GM12892 (cell line): Measurements from ENCODE around the gene MRPL10.

Experiments used
- DNase-seq: peaks from one replicate; pipeline ENCODE4 v3.0.0; 2011; ENCODE audit not compliant: insufficient read length
- FAIRE-seq: peaks from 2 replicates; lab custom pipeline; 2011; peaks lifted over from hg19 to GRCh38; lab: Jason Lieb, UNC
- POLR2A ChIP-seq: IDR thresholded peaks from 2 replicates; pipeline ENCODE4 v1.6.1; 2011; ENCODE audit warnings: low read depth, low read length, control low read depth
- POLR2AphosphoS5 ChIP-seq: IDR thresholded peaks from 2 replicates; pipeline ENCODE4 v1.6.1; 2011; ENCODE audit warnings: low read depth, low read length, control low read depth
- TAF1 ChIP-seq: IDR thresholded peaks from 2 replicates; pipeline ENCODE4 v1.6.1; 2011; ENCODE audit warnings: low read depth, mild to moderate bottlenecking, control low read depth, low read length, borderline replicate concordance

The MRPL10 gene

GRCh38 chr17:47872019-47872650 lies 40.8 kb upstream of the MRPL10 start:
- DNase-seq (no peak), FAIRE-seq (no peak)
- TF ChIP-seq POLR2A (no peak), POLR2AphosphoS5 (no peak), TAF1 (no peak)

DNA sequence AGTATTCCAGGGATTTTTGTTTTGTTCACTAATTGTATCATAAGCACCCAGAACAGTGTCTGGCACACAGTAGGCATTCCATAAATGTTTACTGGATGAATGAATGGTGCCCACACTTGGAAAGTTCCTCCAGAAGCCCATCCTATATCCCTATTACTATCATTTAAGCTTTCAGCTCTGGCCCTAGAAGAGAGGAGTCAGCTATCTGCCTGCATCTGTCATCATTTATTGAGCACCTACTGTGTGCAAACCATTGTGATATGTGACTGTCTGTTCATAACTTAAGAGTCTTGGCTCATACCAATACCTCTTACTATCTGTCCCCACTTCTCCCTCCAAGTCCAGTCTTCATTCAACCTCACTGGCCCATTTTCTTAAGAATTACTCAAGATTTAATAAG lies 39.7 kb upstream of the MRPL10 start:
- TF ChIP-seq POLR2AphosphoS5, result no peak
- TF ChIP-seq POLR2A, result no peak
- TF ChIP-seq TAF1, result no peak
- no peak for FAIRE-seq
- DNase-seq, result no peak

GRCh38 chr17:47870056-47870455 lies 38.7 kb upstream of the MRPL10 start:
- TF ChIP-seq POLR2AphosphoS5, result no peak
- no peak for TF ChIP-seq POLR2A
- TF ChIP-seq TAF1, result no peak
- no peak for FAIRE-seq

DNA sequence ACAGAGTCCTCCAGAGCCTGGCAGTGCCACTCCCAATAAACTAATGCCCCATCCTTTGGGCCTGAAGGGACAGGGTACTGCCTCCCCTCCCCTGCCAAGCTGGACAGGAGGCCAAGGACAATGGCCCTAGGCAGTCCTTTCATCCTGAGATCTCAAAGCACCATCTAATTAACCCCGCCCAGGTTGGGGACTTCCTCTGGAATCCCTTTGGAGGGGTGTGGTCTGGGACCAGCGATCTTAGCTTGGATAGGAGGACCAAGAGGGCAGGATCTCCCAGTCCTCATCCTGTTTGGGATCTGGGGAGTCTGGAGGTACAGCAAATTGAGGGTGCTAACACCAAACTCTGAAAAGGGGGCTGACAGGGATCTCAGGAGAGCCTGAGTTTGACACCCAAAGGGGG lies 37.8 kb upstream of the MRPL10 start:
- FAIRE-seq (no peak), DNase-seq (no peak)
- no peak for TF ChIP-seq TAF1
- no peak for TF ChIP-seq POLR2A
- no peak for TF ChIP-seq POLR2AphosphoS5

More at GRCh38 chr17:47870056-47870455, 38.7 kb upstream of the MRPL10 start:
- no peak for DNase-seq

DNA sequence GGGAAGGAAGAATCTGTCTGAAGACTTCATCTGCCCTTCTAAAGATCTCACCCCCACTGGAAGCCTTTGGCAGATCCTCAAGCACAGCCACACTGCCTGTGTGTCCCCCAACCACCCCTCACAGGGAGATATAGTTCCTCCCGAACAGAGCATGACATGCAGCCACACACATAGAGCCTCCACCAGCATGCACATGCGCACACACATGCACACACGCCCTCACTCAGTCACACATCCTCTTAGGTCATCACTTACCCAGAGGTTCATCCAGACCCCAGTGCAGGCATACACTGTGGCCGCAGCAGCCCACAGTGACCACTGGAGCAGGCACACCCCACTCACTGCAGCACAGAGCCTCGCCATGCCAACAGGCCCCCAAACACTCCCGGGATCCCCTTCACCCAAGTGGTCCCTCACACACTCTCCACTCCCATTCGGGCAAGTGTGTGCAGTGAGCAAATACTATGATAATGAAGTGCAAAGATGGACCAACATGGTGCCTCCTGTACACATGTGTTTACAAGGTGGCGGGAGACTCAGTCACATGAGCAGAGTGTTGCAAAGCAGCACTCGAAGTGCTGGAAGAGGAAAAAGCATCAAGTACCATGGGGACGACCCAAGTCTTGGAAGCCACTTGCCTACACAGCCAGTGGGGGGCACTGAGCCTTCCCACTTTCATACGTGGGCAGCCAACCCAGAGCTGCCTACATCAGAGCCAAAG lies 36.6 kb upstream of the MRPL10 start:
- DNase-seq, result no peak
- TF ChIP-seq TAF1 (no peak), POLR2AphosphoS5 (no peak), POLR2A (no peak)
- no peak for FAIRE-seq

DNA sequence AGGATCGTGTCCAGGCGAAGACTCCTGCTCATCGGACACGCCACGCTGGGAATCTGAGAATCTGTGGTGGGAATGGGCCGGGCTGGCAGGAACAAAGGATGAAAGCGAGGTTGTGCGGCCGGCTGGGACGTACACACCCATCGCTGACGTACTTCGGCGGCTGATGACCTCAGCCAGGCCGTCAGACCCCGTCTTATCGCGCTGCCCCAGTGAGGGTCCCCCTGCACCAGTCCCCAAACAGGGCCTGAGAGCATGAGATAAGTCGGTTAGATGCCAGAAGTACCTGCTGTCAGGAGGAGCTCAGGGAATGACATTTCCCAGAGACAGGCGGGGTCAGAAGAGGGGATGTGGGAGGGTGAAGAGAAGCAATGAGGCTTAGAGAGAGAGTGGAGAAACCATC lies 35.6 kb upstream of the MRPL10 start:
- TF ChIP-seq POLR2AphosphoS5 (no peak), POLR2A (no peak), TAF1 (no peak)
- DNase-seq, result no peak
- no peak for FAIRE-seq

- DNase-seq (no peak), FAIRE-seq (no peak)
- TF ChIP-seq TAF1 (no peak), POLR2AphosphoS5 (no peak), POLR2A (no peak)
Observed at GRCh38 chr17:47864791-47865216, 33.5 kb upstream of the MRPL10 start.

DNA sequence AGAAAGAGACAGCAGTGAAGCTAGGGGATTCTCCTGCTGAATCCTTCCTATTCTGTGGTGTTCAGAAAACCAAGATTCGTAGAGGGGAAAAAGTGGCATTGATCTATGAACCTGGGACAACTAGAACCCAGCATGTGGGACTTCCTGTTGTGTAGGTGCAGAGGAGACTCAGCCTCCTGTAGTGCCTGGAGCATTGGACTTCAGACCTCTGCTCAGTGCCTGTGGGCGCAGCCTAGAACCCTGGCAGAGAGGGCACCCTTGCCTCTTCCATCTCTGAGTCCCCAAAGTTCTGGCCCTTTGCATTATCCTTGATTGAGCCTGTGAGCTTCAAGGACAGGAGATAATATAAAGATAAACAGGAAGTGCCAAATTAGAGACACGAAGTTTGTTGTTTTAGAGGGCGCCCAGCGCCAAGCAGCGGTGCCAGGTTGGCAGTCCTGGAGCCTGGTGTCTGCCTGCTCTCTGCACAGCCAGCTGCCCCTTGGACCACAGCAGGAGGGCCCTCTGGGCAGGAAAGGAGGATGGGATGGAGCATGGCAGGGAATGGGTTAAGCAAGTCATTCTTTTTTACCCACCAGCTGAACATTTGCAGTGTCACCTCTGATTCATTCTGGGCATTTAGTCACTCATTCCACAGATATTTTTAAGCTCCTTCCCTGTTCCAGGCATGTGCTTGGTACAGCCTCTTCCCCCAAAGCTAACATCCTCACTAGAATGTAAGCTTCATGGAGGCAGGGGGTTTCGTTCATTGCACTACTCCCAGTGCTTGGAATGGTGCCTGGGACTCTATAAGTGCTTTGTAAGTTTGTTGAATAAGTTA lies 31.5 kb upstream of the MRPL10 start:
- DNase-seq (no peak), FAIRE-seq (no peak)
- TF ChIP-seq POLR2A, result no peak

DNA sequence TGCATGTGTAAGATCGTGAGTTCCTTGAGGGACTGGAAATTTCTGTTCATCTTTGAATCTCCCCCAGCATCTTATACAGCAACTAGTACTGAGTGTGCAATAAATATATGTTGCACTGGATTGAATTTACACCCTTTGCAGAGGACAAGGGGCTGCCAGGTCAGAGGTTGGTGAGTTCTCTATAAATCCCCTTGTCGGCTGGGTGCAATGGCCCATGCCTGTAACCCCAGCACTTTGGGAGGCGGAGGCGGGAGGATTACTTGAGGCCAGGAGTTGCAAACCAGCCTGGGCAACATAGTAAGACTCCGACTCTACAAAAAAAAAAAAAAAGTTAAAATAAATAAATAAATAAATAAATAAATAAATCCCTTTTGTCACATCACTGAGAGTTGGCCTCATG lies 29.0 kb upstream of the MRPL10 start:
- FAIRE-seq (no peak), DNase-seq (no peak)
- no peak for TF ChIP-seq POLR2AphosphoS5
- no peak for TF ChIP-seq POLR2A
- no peak for TF ChIP-seq TAF1

DNA sequence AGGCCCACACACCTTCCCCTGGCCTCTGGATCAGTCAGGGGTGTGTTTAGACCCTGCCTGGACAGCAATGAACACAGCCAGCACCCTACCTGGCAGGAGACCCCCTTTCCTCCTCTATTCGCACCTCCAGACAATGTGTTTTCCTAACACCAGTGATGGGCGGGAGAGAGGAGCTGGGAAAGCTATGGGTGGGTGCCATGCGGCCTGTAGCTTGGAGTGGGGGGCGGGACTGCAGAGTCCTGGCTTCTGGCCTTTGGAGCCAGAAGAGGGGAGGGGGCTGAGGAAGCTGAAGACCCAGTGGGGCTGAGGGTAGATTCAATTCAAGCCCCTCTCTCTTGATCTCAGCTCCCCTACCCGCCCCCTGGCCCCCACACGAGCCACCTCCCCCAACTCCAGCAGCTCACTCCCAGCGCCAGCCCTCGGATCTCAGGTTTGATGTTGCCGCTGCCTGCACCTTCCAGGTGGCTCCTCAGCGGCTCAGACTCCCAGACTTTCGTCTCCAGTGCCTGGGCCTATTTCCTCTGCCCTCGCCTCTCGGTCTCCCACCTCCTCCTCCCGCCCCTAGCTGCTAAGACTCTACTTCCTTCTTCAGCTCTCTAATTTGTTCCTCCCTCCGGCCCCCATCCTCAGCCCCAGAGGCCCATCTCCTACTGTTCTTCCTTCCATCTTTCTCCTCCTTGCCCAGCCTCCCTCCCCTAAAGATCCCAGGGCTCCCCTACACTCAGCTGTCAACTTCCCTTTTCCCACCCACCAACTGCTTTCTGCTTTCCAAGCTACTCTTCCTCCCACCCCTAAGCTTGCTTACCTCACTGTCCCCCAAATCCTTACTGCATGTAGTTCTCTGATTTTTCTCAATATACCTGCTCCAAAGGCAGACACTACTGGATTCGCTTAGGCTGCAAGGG lies 26.5 kb upstream of the MRPL10 start:
- DNase-seq (no peak), FAIRE-seq (no peak)
- TF ChIP-seq TAF1 (no peak), POLR2AphosphoS5 (no peak), POLR2A (no peak)

DNA sequence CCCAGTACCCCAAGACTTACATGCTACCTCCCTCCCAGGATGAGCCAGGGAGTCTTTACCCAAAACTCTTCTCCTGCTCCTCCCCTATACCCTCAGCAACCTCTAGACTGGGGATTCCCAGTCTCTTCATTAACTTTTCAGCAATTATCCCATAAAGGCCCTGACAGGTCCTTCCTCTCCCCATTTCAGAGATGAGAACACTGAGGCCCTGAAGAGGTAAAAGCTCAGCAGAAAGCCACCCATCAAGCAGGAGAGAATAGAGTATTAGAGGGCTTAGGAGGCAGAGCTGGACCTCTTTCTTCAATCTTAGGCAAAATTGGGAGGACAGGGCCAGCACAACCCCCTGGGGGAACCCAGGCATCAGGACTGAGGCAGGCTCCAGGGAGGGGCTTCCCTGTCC lies 25.5 kb upstream of the MRPL10 start:
- DNase-seq (no peak), FAIRE-seq (no peak)
- TF ChIP-seq POLR2A, result no peak
- no peak for TF ChIP-seq POLR2AphosphoS5
- no peak for TF ChIP-seq TAF1

- no peak for TF ChIP-seq POLR2AphosphoS5
- no peak for TF ChIP-seq POLR2A
- TF ChIP-seq TAF1, result no peak
- no peak for DNase-seq
- no peak for FAIRE-seq
Observed at GRCh38 chr17:47855737-47856136, 24.4 kb upstream of the MRPL10 start.
